ENCODE measurements around the gene CHD8.
A peak's percentile ranks its signal among the peaks of the same experiment; 100 is the strongest.

Gene CHD8

DNA sequence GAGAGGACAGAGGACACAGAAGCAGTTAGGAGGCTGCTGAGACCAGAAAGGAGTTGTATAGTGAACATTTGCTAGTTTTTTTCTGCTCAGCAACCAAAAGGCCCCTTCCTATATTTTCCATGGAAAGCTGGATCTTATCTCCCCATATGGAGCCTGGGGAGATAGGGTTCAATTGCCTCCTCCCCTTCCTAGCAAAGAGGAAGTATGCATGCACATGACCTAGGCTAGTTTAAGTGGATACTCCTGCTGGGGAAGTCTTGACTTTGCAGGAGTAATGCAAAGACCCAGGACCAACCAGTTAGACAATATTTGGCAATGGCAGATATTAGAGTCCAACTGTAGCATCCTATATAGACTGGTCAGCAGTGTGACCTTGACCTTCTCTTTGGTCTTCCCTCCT lies 15.1 kb downstream of the CHD8 start:
- DNase-seq (ENCODE audit: extremely low read depth in 1 of 2, low read depth in 1 of 2), result no peak

- peak; percentile 90 to 97 for DNase-seq (ENCODE audit: extremely low read depth in 1 of 2, low read depth in 1 of 2)
Measured at GRCh38 chr14:21437063-21437901, 18.6 kb downstream of the CHD8 start.

DNA sequence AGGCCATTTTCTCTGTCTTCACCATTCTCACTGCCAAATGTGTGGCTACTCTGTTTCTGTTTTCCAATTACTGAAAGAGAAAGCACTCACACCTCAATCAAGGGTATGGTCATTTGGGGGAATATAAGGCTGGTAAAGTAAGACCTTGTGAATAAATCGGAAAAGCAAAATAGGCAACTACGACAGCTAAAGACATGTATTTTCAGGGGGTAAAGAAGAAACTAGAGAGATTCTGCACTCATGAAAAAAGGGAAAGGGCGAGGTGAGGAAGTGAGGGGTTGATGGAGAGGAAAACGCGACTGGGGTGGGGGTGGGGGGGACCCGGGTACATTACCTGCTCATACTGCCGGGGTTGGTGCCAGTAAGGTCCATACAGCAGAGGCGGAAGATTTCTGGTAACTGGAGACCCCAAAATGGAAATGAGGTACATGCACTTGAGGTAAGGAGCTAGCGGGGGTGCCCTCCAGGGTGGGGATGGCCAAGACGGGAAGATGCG lies 19.3 kb downstream of the CHD8 start:
- no peak for DNase-seq (ENCODE audit: extremely low read depth in 1 of 2, low read depth in 1 of 2)

DNA sequence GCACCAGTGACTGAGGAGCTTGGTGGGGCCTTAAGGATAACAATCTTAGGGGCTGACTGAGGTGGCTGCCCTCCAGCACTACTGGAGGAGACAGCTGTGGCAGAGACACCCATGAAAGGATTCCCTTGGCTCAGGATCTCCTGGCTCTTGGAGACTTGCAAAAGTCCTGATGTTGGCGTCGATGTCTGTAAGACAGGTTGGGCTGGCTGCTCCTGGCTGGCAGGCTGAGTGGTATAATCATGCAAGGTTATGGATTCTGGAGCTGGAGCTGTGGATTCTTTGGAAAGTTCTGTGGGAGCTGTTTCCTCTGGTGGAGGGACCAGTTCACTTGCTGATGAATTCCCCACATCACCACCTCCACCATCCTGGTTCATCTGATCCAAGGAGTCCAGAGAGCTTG lies 24.8 kb downstream of the CHD8 start:
- DNase-seq (ENCODE audit: extremely low read depth in 1 of 2, low read depth in 1 of 2), result no peak

GRCh38 chr14:21428930-21429329 lies 27.0 kb downstream of the CHD8 start:
- DNase-seq (ENCODE audit: extremely low read depth in 1 of 2, low read depth in 1 of 2), result no peak

- no peak for DNase-seq (ENCODE audit: extremely low read depth in 1 of 2, low read depth in 1 of 2)
Measured at GRCh38 chr14:21426692-21427091, 29.2 kb downstream of the CHD8 start.

- DNase-seq (ENCODE audit: extremely low read depth in 1 of 2, low read depth in 1 of 2), result no peak
Measured at GRCh38 chr14:21419528-21419927, 36.4 kb downstream of the CHD8 start.

DNA sequence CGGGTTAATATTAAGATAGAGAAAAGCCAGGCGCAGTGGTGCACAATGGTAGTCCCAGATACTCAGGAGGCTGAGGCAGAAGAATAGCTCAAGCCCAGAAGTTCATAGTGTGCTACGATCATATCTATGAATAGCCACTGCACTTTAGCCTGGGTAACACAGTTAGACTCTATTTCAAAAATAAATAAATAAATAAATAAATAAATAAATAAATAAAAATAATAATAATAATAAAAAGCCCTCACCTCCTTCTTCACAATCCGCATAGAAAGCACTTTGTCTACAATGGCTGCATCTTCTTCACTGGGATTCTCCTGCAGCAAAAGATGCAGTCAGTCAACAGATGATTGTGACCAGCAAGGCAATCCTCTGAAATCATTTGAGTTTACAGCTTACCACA lies 40.6 kb downstream of the CHD8 start:
- no peak for DNase-seq (ENCODE audit: extremely low read depth in 1 of 2, low read depth in 1 of 2)

GRCh38 chr14:21414137-21414631 lies 41.7 kb downstream of the CHD8 start:
- no peak for DNase-seq (ENCODE audit: extremely low read depth in 1 of 2, low read depth in 1 of 2)

DNA sequence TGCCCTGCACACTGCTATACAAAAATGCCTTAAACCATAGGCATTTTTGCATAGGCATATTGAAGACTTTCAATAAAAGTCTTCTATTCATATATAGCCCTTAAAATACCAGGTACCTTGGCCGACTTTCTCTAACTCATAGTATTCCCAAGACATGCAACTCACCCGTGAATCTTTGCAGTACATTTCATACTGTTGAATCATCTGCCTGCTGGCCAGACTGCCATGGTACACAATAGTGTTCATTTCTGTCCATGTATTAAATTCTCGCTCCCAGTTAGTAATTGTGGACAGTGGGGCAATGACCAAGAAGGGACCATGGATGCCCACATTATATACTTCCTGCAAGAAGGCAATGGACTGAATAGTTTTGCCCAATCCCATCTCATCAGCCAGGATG lies 47.8 kb downstream of the CHD8 start:
- no peak for DNase-seq (ENCODE audit: extremely low read depth in 1 of 2, low read depth in 1 of 2)

GRCh38 chr14:21406213-21406612 lies 49.7 kb downstream of the CHD8 start:
- no peak for DNase-seq (ENCODE audit: extremely low read depth in 1 of 2, low read depth in 1 of 2)

DNA sequence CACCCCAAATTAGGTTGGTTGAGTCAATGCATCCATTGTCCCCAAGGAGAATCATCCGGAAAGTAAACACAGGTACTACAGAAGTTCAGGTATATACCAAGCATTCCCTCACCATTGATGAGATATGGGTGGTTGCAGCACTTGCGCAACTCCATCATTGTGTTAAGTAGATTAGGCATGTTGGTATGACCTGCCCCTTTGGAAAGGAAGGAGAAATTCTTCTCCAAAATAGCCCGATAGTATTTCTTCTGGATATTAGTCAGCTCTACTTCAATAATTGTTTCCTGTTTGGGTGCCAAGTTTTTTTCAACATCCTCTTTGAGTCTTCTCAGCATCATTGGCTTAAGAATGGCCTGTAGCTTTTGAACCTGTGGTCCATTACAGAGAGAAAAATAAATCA lies 50.8 kb downstream of the CHD8 start:
- DNase-seq (ENCODE audit: extremely low read depth in 1 of 2, low read depth in 1 of 2), result no peak

DNA sequence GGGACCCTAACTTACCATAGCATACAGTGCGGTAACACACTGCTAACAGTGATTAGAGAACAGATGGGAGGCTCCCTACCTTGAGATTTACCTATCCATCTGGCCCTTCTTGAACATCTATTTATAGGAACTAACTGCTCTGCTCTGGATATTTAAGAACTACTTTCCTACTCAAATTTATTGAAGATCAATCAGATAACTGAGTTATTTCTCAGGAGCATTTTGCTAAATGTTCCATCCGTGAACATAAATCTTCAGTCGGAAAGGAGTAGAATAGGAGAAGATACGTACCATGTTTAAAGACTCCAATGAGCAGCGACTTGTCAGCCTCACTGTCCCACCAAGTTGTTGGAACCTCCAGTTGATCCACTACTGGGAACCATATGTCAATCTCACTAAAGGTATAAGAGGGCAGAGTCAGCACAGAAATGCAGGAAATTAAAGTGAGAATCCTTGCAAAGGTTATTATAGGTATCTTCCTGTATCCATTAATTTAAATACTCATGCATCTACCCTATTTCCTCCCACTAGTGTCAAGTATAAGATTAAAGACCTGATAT lies 56.5 kb downstream of the CHD8 start:
- no peak for DNase-seq (ENCODE audit: extremely low read depth in 1 of 2, low read depth in 1 of 2)

DNA sequence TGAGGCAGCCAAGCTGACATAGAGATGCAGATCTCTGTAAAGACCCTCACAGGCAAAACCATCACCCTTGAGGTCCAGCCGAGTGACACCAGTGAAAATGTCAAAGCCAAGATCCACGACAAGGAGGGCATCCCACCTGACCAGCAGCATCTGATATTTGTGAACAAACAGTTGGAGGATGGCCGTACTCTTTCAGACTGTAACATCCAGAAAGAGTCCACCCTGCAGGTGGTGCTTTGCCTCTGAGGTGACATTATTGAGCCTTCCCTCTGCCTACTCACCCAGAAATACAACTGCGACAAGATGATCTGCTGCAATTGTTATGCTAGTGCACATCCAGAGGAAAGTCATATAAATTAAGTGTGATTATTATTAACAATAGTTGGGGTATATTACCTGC lies 57.0 kb downstream of the CHD8 start:
- DNase-seq (ENCODE audit: extremely low read depth in 1 of 2, low read depth in 1 of 2), result no peak

GRCh38 chr14:21395450-21395849 lies 60.5 kb downstream of the CHD8 start:
- DNase-seq (ENCODE audit: extremely low read depth in 1 of 2, low read depth in 1 of 2), result no peak

DNA sequence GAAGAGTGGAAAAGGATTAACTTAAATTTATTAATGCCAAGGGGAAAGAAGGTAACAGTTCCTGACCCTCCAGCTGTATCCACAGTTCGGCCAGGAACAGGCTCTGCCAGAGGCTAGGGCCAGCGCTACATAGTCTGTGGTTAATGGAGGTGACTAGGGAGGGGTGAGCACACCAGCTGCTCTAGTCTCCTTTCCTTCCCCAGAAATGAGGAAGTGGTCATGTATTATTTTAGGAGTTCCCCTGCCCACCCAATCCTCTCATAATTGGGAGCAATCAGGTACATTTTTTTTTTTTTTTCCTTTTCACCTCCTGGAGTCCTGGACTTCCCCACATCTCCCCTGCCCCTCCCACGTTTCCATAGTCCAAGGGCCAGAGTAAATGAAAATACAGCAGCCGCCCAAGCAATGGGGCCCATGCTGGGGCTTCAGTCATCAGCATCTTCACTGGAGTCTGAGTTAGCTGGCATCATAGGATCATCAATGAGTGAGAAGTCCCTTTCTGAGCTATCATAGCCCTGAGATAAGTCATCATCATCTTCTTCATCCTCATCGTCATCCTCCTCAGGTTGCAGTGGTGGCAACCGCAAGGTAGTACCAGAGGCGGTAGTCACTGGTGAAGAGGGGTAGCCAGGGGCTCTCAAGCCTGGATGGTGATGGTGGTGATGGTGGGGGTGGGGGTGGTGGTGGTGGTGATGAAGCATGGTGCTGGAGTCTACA lies 70.6 kb downstream of the CHD8 start:
- DNase-seq (ENCODE audit: extremely low read depth in 1 of 2, low read depth in 1 of 2), result no peak

DNA sequence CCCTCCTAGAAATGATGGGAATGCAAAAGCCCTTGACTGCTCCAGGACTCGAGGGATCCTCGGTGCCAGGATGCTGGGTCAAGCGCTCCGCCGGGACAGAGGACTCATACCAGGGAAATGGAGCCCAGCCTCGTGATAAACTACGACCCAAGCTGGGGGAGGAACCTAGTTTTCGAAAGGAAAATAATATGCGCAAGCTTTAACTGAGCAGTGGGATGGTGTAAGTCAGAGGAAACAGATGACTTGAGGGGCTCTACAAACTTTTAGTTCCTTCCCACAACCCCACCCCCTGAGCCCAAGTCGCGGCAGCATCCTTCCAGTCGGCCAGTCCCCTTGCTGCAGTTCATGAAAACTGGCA lies 71.5 kb downstream of the CHD8 start:
- no peak for DNase-seq (ENCODE audit: extremely low read depth in 1 of 2, low read depth in 1 of 2)

DNA sequence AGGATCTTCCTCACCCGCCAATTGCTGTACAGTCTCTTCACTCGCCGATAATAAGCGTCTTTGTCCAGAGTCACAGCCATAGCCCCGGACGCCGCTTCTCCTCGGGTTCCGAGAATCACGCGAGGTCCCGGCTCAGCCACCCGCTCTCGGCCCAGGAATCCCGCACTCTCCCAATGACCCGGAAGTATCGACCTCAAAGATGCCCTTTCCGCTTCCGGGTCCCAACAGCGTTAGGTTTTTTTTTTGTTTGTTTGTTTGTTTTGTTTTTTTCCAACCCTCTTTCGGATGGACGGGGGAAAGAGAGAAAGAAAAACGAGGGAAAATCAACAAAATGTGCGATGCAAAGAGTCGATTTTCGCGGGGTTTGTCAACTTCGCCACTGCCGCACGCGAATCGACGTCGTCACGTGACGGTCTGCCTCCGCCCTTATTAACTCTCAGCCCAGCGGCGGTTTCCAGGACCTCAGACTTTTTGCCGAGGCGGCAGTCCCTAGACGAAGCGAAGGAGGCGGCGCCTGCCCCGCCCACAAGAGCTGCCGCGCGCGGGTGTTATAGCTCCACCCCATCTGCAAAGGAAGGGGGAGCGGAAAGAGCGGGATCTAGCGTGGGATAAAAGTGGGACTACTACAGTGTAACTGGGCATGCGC lies 72.0 kb downstream of the CHD8 start, which contains the start of gene SUPT16H:
Gene SUPT16H (minus strand): TSS at position 172 of the 646 bp plus-strand sequence. CDS start 92 bp downstream, at position 80.
- DNase-seq (ENCODE audit: extremely low read depth in 1 of 2, low read depth in 1 of 2), result peak; percentile 86 to 94

- peak; percentile 25 to 44 for DNase-seq (ENCODE audit: extremely low read depth in 1 of 2, low read depth in 1 of 2)
Measured at GRCh38 chr14:21382886-21383847, 72.8 kb downstream of the CHD8 start.

- no peak for DNase-seq (ENCODE audit: extremely low read depth in 1 of 2, low read depth in 1 of 2)
Measured at GRCh38 chr14:21382095-21382494, 73.8 kb downstream of the CHD8 start.

Measured in stimulated activated CD8-positive, alpha-beta memory T cell treated with anti-CD3 and anti-CD28 coated beads, Interleukin-7, amount 100 ng/mL, for 48 hours (primary cell).